ENCODE data around the gene NPTXR.

NPTXR gene

GRCh38 chr22:38843657-38844314 lies at the start of gene NPTXR:
Gene NPTXR (minus strand): TSS chr22:38844028.
- DNase-seq (ENCODE audit: low spot score): peak; percentile 75

- DNase-seq (ENCODE audit: low spot score): no peak
Measured at GRCh38 chr22:38891256-38891655, 47.4 kb upstream of the NPTXR start.

GRCh38 chr22:38890377-38890776 lies 46.5 kb upstream of the NPTXR start:
- no peak for DNase-seq (ENCODE audit: low spot score)

GRCh38 chr22:38886333-38886732 lies 42.5 kb upstream of the NPTXR start:
- DNase-seq (ENCODE audit: low spot score): no peak

GRCh38 chr22:38882972-38883622 lies 39.3 kb upstream of the NPTXR start:
- DNase-seq (ENCODE audit: low spot score): no peak

- peak; percentile 9 for DNase-seq (ENCODE audit: low spot score)
Measured at GRCh38 chr22:38881997-38882879, 38.4 kb upstream of the NPTXR start.

GRCh38 chr22:38881464-38881871 lies 37.6 kb upstream of the NPTXR start:
- DNase-seq (ENCODE audit: low spot score): peak; percentile 78

GRCh38 chr22:38879961-38880360 lies 36.1 kb upstream of the NPTXR start:
- DNase-seq (ENCODE audit: low spot score): no peak

- DNase-seq (ENCODE audit: low spot score): no peak
Measured at GRCh38 chr22:38879108-38879729, 35.4 kb upstream of the NPTXR start.

GRCh38 chr22:38878001-38878400 lies 34.2 kb upstream of the NPTXR start:
- no peak for DNase-seq (ENCODE audit: low spot score)

GRCh38 chr22:38874529-38875222 lies 30.8 kb upstream of the NPTXR start:
- DNase-seq (ENCODE audit: low spot score): no peak

- DNase-seq (ENCODE audit: low spot score): no peak
Measured at GRCh38 chr22:38873469-38874411, 29.9 kb upstream of the NPTXR start.

GRCh38 chr22:38872831-38873248 lies 29.0 kb upstream of the NPTXR start:
- peak; percentile 83 for DNase-seq (ENCODE audit: low spot score)

- DNase-seq (ENCODE audit: low spot score): peak; percentile 99
Measured at GRCh38 chr22:38872172-38872830, 28.5 kb upstream of the NPTXR start, which contains the start of gene CBX6. Gene CBX6 (minus strand): TSS chr22:38872216. CDS start chr22:38872190, 26 bp downstream.

- DNase-seq (ENCODE audit: low spot score): peak; percentile 55
Measured at GRCh38 chr22:38871360-38872171, 27.7 kb upstream of the NPTXR start.

- DNase-seq (ENCODE audit: low spot score): no peak
Measured at GRCh38 chr22:38870791-38871359, 27.0 kb upstream of the NPTXR start.

- peak; percentile 90 for DNase-seq (ENCODE audit: low spot score)
Measured at GRCh38 chr22:38870312-38870741, 26.5 kb upstream of the NPTXR start.

GRCh38 chr22:38869663-38870062 lies 25.8 kb upstream of the NPTXR start:
- no peak for DNase-seq (ENCODE audit: low spot score)
